Liver (tissue), 9 donors: Measurements from ENCODE around the gene RABL3. TPM values are rescaled to one million over a fixed set of nuclear protein-coding genes. Genes with fewer than 3 reads are reported as not detected.

Experiments
- DNase-seq: peaks from one replicate; pipeline ENCODE4 v3.0.0-alpha.2; 2017; ENCODE audit warnings: low spot score
- H3K27ac ChIP-seq, 2 donors: one replicate each; pipeline ENCODE4 v1.7.0; 2013; ENCODE audit warnings: inconsistent platforms in 2 of 2, low read length in 2 of 2, control low read depth in 1 of 2, low read depth in 1 of 2, mild to moderate bottlenecking in 1 of 2
- H3K27me3 ChIP-seq, 4 donors: one replicate each; pipeline versions ENCODE4 v1.6.1 to v1.7.0; 2013; ENCODE audit warnings: low read length in 3 of 4, inconsistent platforms in 1 of 4, mild to moderate bottlenecking in 1 of 4, moderate library complexity in 1 of 4; ENCODE audit not compliant: control insufficient read depth in 4 of 4, insufficient read depth in 4 of 4
- H3K36me3 ChIP-seq, 4 donors: one replicate each; pipeline versions ENCODE4 v1.6.1 to v1.7.0; 2013; ENCODE audit warnings: low read length in 3 of 4, mild to moderate bottlenecking in 3 of 4, low read depth in 1 of 4, moderate library complexity in 1 of 4; ENCODE audit not compliant: control insufficient read depth in 4 of 4, insufficient read depth in 3 of 4
- H3K4me1 ChIP-seq, 4 donors: one replicate each; pipeline versions ENCODE4 v1.6.1 to v1.7.0; 2013; ENCODE audit warnings: low read length in 3 of 4, mild to moderate bottlenecking in 3 of 4, moderate library complexity in 1 of 4; ENCODE audit not compliant: control insufficient read depth in 4 of 4, insufficient read depth in 4 of 4
- H3K4me3 ChIP-seq, 3 donors: one replicate each; pipeline versions ENCODE4 v1.6.1 to v1.7.0; 2013; ENCODE audit warnings: low read length in 3 of 3, control low read depth in 1 of 3, low read depth in 1 of 3, mild to moderate bottlenecking in 1 of 3
- H3K9ac ChIP-seq, 2 donors: one replicate each; pipeline ENCODE4 v1.7.0; 2013; ENCODE audit warnings: low read length in 2 of 2, mild to moderate bottlenecking in 2 of 2, moderate library complexity in 2 of 2, control low read depth in 1 of 2, low read depth in 1 of 2
- H3K9me3 ChIP-seq, 4 donors: one replicate each; pipeline versions ENCODE4 v1.6.1 to v1.7.0; 2013; ENCODE audit warnings: low read length in 3 of 4; ENCODE audit not compliant: control insufficient read depth in 4 of 4
- GABPA ChIP-seq, 2 donors: IDR thresholded peaks in 1 of 2; conservative IDR thresholded peaks in 1 of 2; 2 replicates each; pipeline ENCODE4 v1.6.1; 2016; ENCODE audit warnings: antibody characterized with exemption in 2 of 2, mild to moderate bottlenecking in 1 of 2, moderate library complexity in 1 of 2
- NR2F2 ChIP-seq: IDR thresholded peaks from 2 replicates; pipeline ENCODE4 v1.6.1; 2016; ENCODE audit warnings: antibody characterized with exemption
- RXRA ChIP-seq, 2 donors: IDR thresholded peaks; 2 replicates each; pipeline ENCODE4 v1.6.1; 2017 to 2018; ENCODE audit warnings: antibody characterized with exemption in 2 of 2, mild to moderate bottlenecking in 1 of 2
- SP1 ChIP-seq: IDR thresholded peaks from 2 replicates; pipeline ENCODE4 v1.6.1; 2018; ENCODE audit warnings: antibody characterized with exemption, mild to moderate bottlenecking
- WGBS: extraction: QIAGEN DNeasy Blood & Tissue Kit; methylation state at CpG from one replicate; pipeline ENCODE4 v1.1.7; 2013; 5-methylcytosine and 5-hydroxymethylcytosine counted together
- polyA plus RNA-seq, 2 donors: library from polyadenylated mRNA; stranded (reverse) in 1 of 2; unstranded in 1 of 2; fragments of 200-250 nt in 1 of 2; fragments of >200 nt in 1 of 2; fragmentation: Nextera tagmentation in 1 of 2; extraction: Ambion mirVana in 1 of 2; gene quantifications; one replicate each; pipeline versions ENCODE4 v1.2.1 to v1.2.3, GENCODE V29; 2013 to 2015
- total RNA-seq, 2 donors: library from RNA; depleted of rRNA; stranded (reverse); fragments of >200 nt; gene quantifications; one replicate each; pipeline ENCODE4 v1.2.3, GENCODE V29; 2014
- TF ChIP-seq, protein P1 (sequence below): IDR thresholded peaks from 2 replicates; pipeline ENCODE4 v1.6.1; 2016; ENCODE audit warnings: antibody characterized with exemption
- TF ChIP-seq, protein P2 (sequence below): IDR thresholded peaks from 2 replicates; pipeline ENCODE4 v1.6.1; 2016; ENCODE audit warnings: antibody characterized with exemption
- TF ChIP-seq, protein P3 (sequence below): IDR thresholded peaks from 2 replicates; pipeline ENCODE4 v1.6.1; 2016; ENCODE audit warnings: antibody characterized with exemption, mild to moderate bottlenecking
- TF ChIP-seq, protein P4 (sequence below): fragments of 150-350 bp; IDR thresholded peaks from 2 replicates; pipeline ENCODE4 v1.5.1; 2017; ENCODE audit warnings: improper control_type of control experiment, low read depth, low read length; ENCODE audit not compliant: missing input control
- donor health status: healthy.
- donor health status: healthy.
- donor health status: healthy.
- donor health status: healthy.
- donor health status: healthy.

The RABL3 gene
- total and polyA plus RNA-seq, 4 donors = 8.6 to 14.1 (median 13.1) TPM

DNA sequence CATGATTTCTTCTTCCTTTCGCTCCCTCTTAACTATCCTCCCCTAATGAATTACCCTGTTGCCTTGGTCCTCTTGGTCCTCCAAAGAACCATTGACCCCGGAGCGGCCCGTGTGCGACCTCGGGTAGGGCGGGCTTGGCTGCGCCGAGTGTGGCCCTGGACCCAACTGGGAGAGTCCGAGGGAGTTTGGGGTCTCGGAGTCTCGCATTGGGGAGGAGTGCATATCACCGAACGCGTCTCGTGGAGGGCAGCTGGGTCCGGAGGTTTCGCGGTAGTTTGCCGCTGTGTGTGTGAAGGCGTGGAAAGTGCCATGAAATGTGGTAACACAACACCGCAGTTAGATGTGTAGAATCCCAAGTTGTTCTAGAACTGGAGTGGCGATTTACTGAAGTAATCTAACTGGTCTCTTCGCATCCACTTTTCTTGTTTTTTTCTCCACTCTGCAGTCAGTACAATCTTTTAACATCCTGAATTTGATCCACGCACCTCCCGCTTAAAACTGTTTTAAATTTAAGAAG lies 591 bp upstream of the RABL3 start:
- Histone ChIP-seq H3K27me3 (no peaks in the 10 kb centered on the region), H3K9me3 (no peaks in the 10 kb centered on the region), H3K4me1 (peaks cover 2 to 16% (median 14%) of the 10 kb centered on the region in 4 donors), H3K36me3 (peaks cover 0 to 2% (median 0%) of the 10 kb centered on the region in 4 donors), H3K9ac (peak overlapping the region; percentile 38 to 51), H3K27ac (peak overlapping the region; percentile 89 to 95), H3K4me3 (peak overlapping the region; percentile 79 to 91 (median 88))
- TF ChIP-seq GABPA (IDR thresholded peaks at IDR 0.05 in 1 of 2, conservative IDR thresholded peaks at IDR 0.05 in 1 of 2) (no peak), RXRA (IDR thresholded peaks at IDR 0.05) (no peak), NR2F2 (peak; percentile 52), SP1 (peak; percentile 0)
- TF ChIP-seq, protein P1, sequence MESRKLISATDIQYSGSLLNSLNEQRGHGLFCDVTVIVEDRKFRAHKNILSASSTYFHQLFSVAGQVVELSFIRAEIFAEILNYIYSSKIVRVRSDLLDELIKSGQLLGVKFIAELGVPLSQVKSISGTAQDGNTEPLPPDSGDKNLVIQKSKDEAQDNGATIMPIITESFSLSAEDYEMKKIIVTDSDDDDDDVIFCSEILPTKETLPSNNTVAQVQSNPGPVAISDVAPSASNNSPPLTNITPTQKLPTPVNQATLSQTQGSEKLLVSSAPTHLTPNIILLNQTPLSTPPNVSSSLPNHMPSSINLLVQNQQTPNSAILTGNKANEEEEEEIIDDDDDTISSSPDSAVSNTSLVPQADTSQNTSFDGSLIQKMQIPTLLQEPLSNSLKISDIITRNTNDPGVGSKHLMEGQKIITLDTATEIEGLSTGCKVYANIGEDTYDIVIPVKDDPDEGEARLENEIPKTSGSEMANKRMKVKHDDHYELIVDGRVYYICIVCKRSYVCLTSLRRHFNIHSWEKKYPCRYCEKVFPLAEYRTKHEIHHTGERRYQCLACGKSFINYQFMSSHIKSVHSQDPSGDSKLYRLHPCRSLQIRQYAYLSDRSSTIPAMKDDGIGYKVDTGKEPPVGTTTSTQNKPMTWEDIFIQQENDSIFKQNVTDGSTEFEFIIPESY = no peak
- TF ChIP-seq, protein P2, sequence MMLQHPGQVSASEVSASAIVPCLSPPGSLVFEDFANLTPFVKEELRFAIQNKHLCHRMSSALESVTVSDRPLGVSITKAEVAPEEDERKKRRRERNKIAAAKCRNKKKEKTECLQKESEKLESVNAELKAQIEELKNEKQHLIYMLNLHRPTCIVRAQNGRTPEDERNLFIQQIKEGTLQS = no peak
- TF ChIP-seq, protein P3, sequence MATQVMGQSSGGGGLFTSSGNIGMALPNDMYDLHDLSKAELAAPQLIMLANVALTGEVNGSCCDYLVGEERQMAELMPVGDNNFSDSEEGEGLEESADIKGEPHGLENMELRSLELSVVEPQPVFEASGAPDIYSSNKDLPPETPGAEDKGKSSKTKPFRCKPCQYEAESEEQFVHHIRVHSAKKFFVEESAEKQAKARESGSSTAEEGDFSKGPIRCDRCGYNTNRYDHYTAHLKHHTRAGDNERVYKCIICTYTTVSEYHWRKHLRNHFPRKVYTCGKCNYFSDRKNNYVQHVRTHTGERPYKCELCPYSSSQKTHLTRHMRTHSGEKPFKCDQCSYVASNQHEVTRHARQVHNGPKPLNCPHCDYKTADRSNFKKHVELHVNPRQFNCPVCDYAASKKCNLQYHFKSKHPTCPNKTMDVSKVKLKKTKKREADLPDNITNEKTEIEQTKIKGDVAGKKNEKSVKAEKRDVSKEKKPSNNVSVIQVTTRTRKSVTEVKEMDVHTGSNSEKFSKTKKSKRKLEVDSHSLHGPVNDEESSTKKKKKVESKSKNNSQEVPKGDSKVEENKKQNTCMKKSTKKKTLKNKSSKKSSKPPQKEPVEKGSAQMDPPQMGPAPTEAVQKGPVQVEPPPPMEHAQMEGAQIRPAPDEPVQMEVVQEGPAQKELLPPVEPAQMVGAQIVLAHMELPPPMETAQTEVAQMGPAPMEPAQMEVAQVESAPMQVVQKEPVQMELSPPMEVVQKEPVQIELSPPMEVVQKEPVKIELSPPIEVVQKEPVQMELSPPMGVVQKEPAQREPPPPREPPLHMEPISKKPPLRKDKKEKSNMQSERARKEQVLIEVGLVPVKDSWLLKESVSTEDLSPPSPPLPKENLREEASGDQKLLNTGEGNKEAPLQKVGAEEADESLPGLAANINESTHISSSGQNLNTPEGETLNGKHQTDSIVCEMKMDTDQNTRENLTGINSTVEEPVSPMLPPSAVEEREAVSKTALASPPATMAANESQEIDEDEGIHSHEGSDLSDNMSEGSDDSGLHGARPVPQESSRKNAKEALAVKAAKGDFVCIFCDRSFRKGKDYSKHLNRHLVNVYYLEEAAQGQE = peak; percentile 7
- TF ChIP-seq, protein P4, sequence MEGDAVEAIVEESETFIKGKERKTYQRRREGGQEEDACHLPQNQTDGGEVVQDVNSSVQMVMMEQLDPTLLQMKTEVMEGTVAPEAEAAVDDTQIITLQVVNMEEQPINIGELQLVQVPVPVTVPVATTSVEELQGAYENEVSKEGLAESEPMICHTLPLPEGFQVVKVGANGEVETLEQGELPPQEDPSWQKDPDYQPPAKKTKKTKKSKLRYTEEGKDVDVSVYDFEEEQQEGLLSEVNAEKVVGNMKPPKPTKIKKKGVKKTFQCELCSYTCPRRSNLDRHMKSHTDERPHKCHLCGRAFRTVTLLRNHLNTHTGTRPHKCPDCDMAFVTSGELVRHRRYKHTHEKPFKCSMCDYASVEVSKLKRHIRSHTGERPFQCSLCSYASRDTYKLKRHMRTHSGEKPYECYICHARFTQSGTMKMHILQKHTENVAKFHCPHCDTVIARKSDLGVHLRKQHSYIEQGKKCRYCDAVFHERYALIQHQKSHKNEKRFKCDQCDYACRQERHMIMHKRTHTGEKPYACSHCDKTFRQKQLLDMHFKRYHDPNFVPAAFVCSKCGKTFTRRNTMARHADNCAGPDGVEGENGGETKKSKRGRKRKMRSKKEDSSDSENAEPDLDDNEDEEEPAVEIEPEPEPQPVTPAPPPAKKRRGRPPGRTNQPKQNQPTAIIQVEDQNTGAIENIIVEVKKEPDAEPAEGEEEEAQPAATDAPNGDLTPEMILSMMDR = no peak
- WGBS = under 1% methylated on average over 26 of the region's 26 CpGs
- DNase-seq = no peak

DNA sequence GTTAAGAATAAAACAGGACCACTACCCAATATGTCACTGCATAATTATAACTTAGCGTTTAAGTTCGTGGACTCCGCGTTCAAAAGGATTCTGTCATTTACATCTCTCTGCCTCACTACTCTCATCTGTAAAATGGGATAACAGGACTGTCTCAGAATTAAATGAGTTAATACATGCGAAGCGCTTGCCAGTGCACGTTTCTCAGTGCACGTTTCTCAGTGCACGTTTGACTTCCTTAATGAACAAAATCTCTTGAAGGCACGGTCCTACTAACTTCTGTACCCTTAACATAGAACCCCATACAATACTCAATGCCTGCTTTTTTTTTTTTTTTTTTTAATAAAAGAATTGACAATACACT lies 499 bp downstream of the RABL3 start:
- no peak for DNase-seq
- Histone ChIP-seq H3K27me3 (no peaks in the 10 kb centered on the region), H3K27ac (peak overlapping the region; percentile 89 to 95), H3K9ac (peak overlapping the region; percentile 64 to 91), H3K4me3 (peak overlapping the region; percentile 80 to 89 (median 88)), H3K4me1 (peaks cover 2 to 16% (median 14%) of the 10 kb centered on the region in 4 donors), H3K9me3 (no peaks in the 10 kb centered on the region), H3K36me3 (peaks cover 0 to 4% (median 0%) of the 10 kb centered on the region in 4 donors)
- WGBS = 8% methylated on average over 10 of the region's 10 CpGs
- TF ChIP-seq, protein P4 = no peak
- no peak for TF ChIP-seq RXRA (IDR thresholded peaks at IDR 0.05)
